Measurements from ENCODE around the gene PDCD6IP.
A peak's percentile ranks its signal among the peaks of the same experiment; 100 is the strongest.

The PDCD6IP gene

GRCh38 chr3:33803252-33803651, 4.8 kb downstream of the PDCD6IP start:
- Histone ChIP-seq H3K9me3 (ENCODE audit: insufficient read depth, low read depth, low read length) (peaks cover 6% of the 10 kb centered on the region; the same call in 1 of the 2 replicates), H3K4me1 (ENCODE audit: insufficient read depth, low read length, poor library complexity, severe bottlenecking) (peaks cover 57% of the 10 kb centered on the region), H2AFZ (ENCODE audit: low read length) (no peak overlapping the region), H3K9ac (ENCODE audit: low read depth, low read length, poor library complexity, severe bottlenecking) (no peak overlapping the region), H3K4me3 (ENCODE audit: low read length, poor library complexity, severe bottlenecking) (peak overlapping the region; percentile 53), H4K20me1 (ENCODE audit: insufficient read depth, low read length, poor library complexity, severe bottlenecking) (peaks cover 58% of the 10 kb centered on the region), H3K4me2 (ENCODE audit: low read depth, low read length, poor library complexity, severe bottlenecking) (peak overlapping the region; percentile 88), H3K36me3 (ENCODE audit: insufficient read depth, low read length) (peaks cover 8% of the 10 kb centered on the region), H3K27me3 (ENCODE audit: insufficient read depth, low read length, poor library complexity, severe bottlenecking) (no peaks in the 10 kb centered on the region), H3F3A (ENCODE audit: low read depth) (no peaks in the 10 kb centered on the region), H3K79me2 (ENCODE audit: insufficient read depth, low read length) (peaks cover 92% of the 10 kb centered on the region), H3K9me2 (replicated peaks; ENCODE audit: low read depth, low read length) (no peaks in the 10 kb centered on the region)
- no peak for TF ChIP-seq EZH2phosphoT487 (IDR thresholded peaks at IDR 0.05; ENCODE audit: borderline replicate concordance)
- TF ChIP-seq, protein P1, sequence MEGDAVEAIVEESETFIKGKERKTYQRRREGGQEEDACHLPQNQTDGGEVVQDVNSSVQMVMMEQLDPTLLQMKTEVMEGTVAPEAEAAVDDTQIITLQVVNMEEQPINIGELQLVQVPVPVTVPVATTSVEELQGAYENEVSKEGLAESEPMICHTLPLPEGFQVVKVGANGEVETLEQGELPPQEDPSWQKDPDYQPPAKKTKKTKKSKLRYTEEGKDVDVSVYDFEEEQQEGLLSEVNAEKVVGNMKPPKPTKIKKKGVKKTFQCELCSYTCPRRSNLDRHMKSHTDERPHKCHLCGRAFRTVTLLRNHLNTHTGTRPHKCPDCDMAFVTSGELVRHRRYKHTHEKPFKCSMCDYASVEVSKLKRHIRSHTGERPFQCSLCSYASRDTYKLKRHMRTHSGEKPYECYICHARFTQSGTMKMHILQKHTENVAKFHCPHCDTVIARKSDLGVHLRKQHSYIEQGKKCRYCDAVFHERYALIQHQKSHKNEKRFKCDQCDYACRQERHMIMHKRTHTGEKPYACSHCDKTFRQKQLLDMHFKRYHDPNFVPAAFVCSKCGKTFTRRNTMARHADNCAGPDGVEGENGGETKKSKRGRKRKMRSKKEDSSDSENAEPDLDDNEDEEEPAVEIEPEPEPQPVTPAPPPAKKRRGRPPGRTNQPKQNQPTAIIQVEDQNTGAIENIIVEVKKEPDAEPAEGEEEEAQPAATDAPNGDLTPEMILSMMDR (conservative IDR thresholded peaks at IDR 0.05; ENCODE audit: low read length), result no peak

DNA sequence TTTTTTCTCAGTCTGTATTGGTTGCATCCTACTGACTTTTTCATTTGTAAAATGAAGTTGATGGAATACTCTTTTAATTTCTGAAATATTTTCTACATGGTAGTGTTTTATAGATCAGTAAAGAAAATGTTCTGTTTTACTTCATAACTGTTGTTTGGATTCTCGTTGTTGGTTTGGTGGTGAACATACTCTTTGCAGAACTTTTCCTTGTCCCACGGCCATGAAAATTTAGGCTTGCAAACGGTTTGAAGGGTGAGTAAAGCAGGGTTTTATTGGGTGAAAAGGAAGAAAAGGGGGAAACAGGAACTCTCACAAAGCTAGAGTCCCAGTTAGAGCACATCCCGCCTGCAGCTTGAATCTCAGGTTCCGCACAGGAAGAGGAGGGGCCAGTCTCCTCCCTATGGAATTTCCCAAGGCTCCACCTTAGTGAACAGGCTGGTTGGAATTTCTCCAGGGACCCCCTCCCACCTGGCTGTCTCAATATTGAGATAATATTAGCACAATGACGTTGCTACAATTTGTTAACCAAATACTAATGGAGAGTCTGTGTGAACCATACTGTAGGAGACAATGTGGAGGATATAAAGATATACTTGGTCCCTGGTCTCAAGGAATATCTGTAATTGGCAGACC, 5.6 kb downstream of the PDCD6IP start:
- Histone ChIP-seq H3K9me2 (replicated peaks; ENCODE audit: low read depth, low read length) (no peaks in the 10 kb centered on the region), H3K4me1 (ENCODE audit: insufficient read depth, low read length, poor library complexity, severe bottlenecking) (peaks cover 60% of the 10 kb centered on the region), H3F3A (ENCODE audit: low read depth) (no peaks in the 10 kb centered on the region), H3K27me3 (ENCODE audit: insufficient read depth, low read length, poor library complexity, severe bottlenecking) (no peaks in the 10 kb centered on the region), H3K9me3 (ENCODE audit: insufficient read depth, low read depth, low read length) (peaks cover 6% of the 10 kb centered on the region; the same call in 1 of the 2 replicates), H3K4me2 (ENCODE audit: low read depth, low read length, poor library complexity, severe bottlenecking) (peak overlapping the region; percentile 33), H3K9ac (ENCODE audit: low read depth, low read length, poor library complexity, severe bottlenecking) (no peak overlapping the region), H3K4me3 (ENCODE audit: low read length, poor library complexity, severe bottlenecking) (peak overlapping the region; percentile 53), H3K79me2 (ENCODE audit: insufficient read depth, low read length) (peaks cover 98% of the 10 kb centered on the region), H2AFZ (ENCODE audit: low read length) (no peak overlapping the region), H3K36me3 (ENCODE audit: insufficient read depth, low read length) (peaks cover 8% of the 10 kb centered on the region), H4K20me1 (ENCODE audit: insufficient read depth, low read length, poor library complexity, severe bottlenecking) (peaks cover 62% of the 10 kb centered on the region)
- TF ChIP-seq EZH2phosphoT487 (IDR thresholded peaks at IDR 0.05; ENCODE audit: borderline replicate concordance), result no peak
- TF ChIP-seq, protein P1 (conservative IDR thresholded peaks at IDR 0.05; ENCODE audit: low read length), result no peak

DNA sequence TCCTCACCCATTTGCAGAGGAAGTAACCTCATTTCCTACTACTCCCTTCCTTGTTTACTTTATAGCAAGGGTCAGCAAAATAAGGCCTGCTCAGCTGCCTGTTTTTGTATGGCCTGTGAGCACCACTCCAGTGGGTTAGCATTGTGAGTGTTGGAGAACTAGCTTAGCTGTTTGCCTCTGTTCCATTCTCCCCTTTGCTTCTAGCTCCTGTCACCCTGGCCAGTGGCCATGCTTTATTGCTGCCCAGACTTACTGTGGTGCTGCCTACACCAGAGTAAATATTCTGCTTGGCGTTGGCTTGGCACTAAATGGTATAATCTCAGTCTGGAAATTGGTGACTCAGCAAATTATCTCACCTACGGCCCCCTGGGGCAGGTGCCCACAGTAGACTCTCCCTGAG, 8.8 kb downstream of the PDCD6IP start:
- peaks cover 6% of the 10 kb centered on the region; the same call in 1 of the 2 replicates for H3K9me3 ChIP-seq (ENCODE audit: insufficient read depth, low read depth, low read length)
- H3K9ac ChIP-seq (ENCODE audit: low read depth, low read length, poor library complexity, severe bottlenecking), result no peak overlapping the region
- no peaks in the 10 kb centered on the region for H3F3A ChIP-seq (ENCODE audit: low read depth)
- peaks cover 8% of the 10 kb centered on the region for H3K36me3 ChIP-seq (ENCODE audit: insufficient read depth, low read length)
- peaks cover 98% of the 10 kb centered on the region for H3K79me2 ChIP-seq (ENCODE audit: insufficient read depth, low read length)
- peak overlapping the region; percentile 60 for H3K4me2 ChIP-seq (ENCODE audit: low read depth, low read length, poor library complexity, severe bottlenecking)
- no peaks in the 10 kb centered on the region for H3K9me2 ChIP-seq (replicated peaks; ENCODE audit: low read depth, low read length)
- H4K20me1 ChIP-seq (ENCODE audit: insufficient read depth, low read length, poor library complexity, severe bottlenecking), result peaks cover 64% of the 10 kb centered on the region
- no peaks in the 10 kb centered on the region for H3K27me3 ChIP-seq (ENCODE audit: insufficient read depth, low read length, poor library complexity, severe bottlenecking)
- H3K4me3 ChIP-seq (ENCODE audit: low read length, poor library complexity, severe bottlenecking), result peak overlapping the region; percentile 32
- no peak overlapping the region for H2AFZ ChIP-seq (ENCODE audit: low read length)
- H3K4me1 ChIP-seq (ENCODE audit: insufficient read depth, low read length, poor library complexity, severe bottlenecking), result peaks cover 42% of the 10 kb centered on the region
- TF ChIP-seq, protein P1 (conservative IDR thresholded peaks at IDR 0.05; ENCODE audit: low read length), result no peak
- TF ChIP-seq EZH2phosphoT487 (IDR thresholded peaks at IDR 0.05; ENCODE audit: borderline replicate concordance), result no peak

Measured in Loucy (cell line).